ENCODE data around the gene CCL15. TPM values are rescaled to one million over a fixed set of nuclear protein-coding genes. Genes with fewer than 3 reads are reported as not detected.

CCL15 gene
- total RNA-seq, 1 donor from 2014 or later, result not detected

DNA sequence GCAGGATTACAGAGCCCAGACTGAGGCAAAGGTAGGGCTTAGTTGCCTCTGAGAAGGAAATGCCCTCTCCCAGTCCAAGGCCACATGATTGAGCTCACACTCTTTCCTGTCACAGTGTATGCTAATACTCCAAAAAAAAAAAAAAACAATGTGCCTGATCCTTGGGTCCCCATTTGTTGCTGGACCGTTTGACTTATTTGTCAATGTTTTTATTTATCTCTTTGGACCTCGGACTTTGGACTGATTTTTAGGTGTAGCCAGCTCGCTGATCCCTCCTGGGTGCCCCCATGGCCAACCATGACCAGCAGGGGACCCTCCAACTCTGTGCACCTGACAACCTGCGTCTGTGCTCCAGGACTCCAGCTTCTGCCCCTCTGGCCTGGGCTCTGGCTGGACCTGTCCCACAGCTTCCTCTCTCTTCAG is 19.4 kb downstream of the CCL15 start:
- no peaks in the 10 kb centered on the region for H3K9me3 Mint-ChIP-seq
- H3K4me1 Mint-ChIP-seq, result no peaks in the 10 kb centered on the region
- H3K36me3 Mint-ChIP-seq (ENCODE audit: low read depth), result no peaks in the 10 kb centered on the region
- H3K27ac Mint-ChIP-seq (ENCODE audit: unreplicated experiment), result peak overlapping the region; percentile 83
- peaks cover 14% of the 10 kb centered on the region for H3K27me3 Mint-ChIP-seq (ENCODE audit: low read depth)
- no peak for DNase-seq (ENCODE audit: low read depth, low spot score)
- TF ChIP-seq, protein P1, sequence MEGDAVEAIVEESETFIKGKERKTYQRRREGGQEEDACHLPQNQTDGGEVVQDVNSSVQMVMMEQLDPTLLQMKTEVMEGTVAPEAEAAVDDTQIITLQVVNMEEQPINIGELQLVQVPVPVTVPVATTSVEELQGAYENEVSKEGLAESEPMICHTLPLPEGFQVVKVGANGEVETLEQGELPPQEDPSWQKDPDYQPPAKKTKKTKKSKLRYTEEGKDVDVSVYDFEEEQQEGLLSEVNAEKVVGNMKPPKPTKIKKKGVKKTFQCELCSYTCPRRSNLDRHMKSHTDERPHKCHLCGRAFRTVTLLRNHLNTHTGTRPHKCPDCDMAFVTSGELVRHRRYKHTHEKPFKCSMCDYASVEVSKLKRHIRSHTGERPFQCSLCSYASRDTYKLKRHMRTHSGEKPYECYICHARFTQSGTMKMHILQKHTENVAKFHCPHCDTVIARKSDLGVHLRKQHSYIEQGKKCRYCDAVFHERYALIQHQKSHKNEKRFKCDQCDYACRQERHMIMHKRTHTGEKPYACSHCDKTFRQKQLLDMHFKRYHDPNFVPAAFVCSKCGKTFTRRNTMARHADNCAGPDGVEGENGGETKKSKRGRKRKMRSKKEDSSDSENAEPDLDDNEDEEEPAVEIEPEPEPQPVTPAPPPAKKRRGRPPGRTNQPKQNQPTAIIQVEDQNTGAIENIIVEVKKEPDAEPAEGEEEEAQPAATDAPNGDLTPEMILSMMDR (conservative IDR thresholded peaks at IDR 0.05), result peak; percentile 30
- no peak overlapping the region for H3K4me3 Mint-ChIP-seq

DNA sequence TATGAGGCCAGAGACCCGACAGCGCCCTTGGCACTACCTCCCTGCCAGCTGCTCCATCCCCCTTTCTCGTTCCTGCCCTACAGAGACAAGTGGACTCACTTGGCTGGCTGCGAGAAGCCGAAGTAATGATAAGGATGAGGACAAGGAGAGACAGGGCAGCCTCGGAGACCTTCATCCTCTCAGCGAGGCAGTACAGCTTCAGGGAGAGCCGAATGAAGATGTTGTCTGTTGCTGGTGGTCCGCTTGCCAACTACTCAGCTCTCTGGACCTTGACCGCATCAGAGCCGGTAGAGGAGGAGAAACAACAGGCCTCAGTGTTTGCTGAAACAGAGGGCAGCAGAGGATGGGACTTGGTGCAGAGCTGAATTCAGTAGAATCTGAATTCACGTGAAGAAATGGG is 20.1 kb downstream of the CCL15 start, which contains the start of gene CCL16:
Gene CCL16, minus strand, starts transcription at position 252 of the 400 bp plus-strand sequence. Its CDS starts 77 bp downstream, at position 175.
- Mint-ChIP-seq H3K4me1 (no peaks in the 10 kb centered on the region), H3K36me3 (ENCODE audit: low read depth) (no peaks in the 10 kb centered on the region), H3K27me3 (ENCODE audit: low read depth) (peaks cover 19% of the 10 kb centered on the region), H3K4me3 (no peak within 1 kb of the TSS), H3K27ac (ENCODE audit: unreplicated experiment) (peak within 1 kb of the TSS; percentile 83), H3K9me3 (no peaks in the 10 kb centered on the region)
- DNase-seq (ENCODE audit: low read depth, low spot score), result no peak
- TF ChIP-seq, protein P1 (conservative IDR thresholded peaks at IDR 0.05), result no peak

DNA sequence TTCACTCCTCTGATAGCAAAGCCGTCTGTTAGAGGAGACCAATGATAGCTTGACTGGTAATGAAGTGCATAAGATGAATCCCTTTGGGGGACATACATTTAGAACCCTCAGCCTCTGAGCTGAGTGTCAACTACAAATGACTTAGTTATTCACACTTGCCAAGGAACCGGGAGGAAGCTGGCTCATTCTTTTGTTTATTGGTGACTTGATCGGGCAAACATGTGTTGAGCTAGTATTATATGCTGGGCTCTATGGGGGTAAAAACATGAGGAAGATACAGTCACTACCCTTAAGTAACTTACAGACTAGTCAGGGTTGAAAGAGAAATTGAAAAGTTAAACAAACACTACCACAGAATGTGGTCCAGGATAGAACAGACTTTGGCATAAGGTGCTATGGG is 23.0 kb downstream of the CCL15 start:
- H3K4me1 Mint-ChIP-seq, result peaks cover 9% of the 10 kb centered on the region
- H3K9me3 Mint-ChIP-seq, result no peaks in the 10 kb centered on the region
- H3K27ac Mint-ChIP-seq (ENCODE audit: unreplicated experiment), result no peak overlapping the region
- DNase-seq (ENCODE audit: low read depth, low spot score), result no peak
- peaks cover 19% of the 10 kb centered on the region for H3K27me3 Mint-ChIP-seq (ENCODE audit: low read depth)
- no peaks in the 10 kb centered on the region for H3K36me3 Mint-ChIP-seq (ENCODE audit: low read depth)
- no peak overlapping the region for H3K4me3 Mint-ChIP-seq
- TF ChIP-seq, protein P1 (conservative IDR thresholded peaks at IDR 0.05), result no peak

DNA sequence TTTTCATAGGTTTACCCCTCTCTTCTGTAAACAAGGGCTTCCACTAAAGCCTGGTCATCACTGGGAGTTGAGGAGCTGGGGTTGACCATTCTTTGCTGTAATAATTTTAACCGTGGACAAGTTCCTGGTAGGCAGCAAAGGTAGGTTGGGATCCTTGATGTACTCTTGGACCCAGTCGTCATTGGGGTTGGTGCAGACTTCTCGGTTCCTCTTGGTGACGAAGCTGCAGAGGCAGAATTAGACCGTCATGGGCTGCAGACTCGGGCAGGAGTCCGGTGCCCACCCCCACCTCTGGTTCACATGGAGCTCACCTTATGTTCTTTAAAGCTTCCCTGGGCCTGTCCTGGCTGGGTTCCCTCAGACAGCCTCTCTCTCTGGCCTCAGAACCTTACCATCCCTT is 23.8 kb downstream of the CCL15 start:
- Mint-ChIP-seq H3K4me1 (peaks cover 17% of the 10 kb centered on the region), H3K9me3 (no peaks in the 10 kb centered on the region), H3K4me3 (no peak overlapping the region), H3K27ac (ENCODE audit: unreplicated experiment) (no peak overlapping the region), H3K27me3 (ENCODE audit: low read depth) (peaks cover 19% of the 10 kb centered on the region), H3K36me3 (ENCODE audit: low read depth) (no peaks in the 10 kb centered on the region)
- TF ChIP-seq, protein P1 (conservative IDR thresholded peaks at IDR 0.05), result no peak
- DNase-seq (ENCODE audit: low read depth, low spot score), result no peak

DNA sequence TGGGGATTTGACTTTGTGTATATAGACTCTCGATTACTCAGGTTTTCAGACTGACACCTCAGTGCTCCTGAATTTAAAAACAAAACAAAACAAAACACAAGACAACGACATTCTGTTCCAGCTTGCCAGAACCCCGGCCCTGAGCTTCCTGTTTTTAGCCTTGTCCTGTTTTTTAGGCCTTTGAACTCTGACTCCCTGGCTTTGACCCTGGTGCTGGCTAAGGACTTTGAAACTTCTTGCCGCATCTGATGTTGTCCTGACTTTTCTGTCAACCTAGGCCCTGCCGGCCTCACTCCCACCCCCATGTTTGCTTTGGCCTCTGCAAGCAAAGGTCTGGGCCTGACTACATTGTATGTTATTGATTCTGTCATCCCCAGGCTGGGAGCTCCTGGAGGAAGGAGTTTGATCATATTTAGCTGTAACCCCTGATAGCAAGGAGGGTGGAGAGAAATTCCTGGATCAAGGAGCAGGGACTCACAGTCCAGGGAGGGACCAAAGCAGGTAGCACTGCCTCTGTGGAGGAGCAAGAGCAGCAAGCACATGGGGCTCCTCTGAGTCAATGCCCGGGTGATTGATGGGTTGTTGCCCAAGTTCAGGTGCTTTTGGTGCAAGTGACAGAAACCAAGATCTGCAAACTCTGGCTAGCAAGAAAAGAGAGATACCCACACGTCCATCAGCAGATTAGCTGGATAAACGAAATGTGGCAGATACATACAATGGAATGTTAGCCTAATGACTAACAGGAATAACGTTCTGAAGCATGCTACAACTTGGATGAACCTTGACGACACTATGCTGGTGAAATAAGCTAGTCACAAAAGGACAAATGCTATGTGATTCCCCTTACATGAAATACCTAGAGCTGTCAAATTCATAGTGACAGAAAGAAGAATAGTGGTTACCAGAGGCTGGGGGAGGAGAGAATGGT is 27.8 kb downstream of the CCL15 start:
- TF ChIP-seq, protein P1 (conservative IDR thresholded peaks at IDR 0.05), result no peak
- Mint-ChIP-seq H3K27me3 (ENCODE audit: low read depth) (peaks cover 10% of the 10 kb centered on the region), H3K36me3 (ENCODE audit: low read depth) (no peaks in the 10 kb centered on the region), H3K27ac (ENCODE audit: unreplicated experiment) (no peak overlapping the region), H3K4me1 (peaks cover 32% of the 10 kb centered on the region), H3K4me3 (no peak overlapping the region), H3K9me3 (no peaks in the 10 kb centered on the region)
- no peak for DNase-seq (ENCODE audit: low read depth, low spot score)
